Measurements from ENCODE around the gene GALR1. TPM values are rescaled to one million over a fixed set of nuclear protein-coding genes. Genes with fewer than 3 reads are reported as not detected.

Gene GALR1
- total and polyA plus RNA-seq, 2 experiments from 2014 or later, result 0.32 to 1.1 TPM

DNA sequence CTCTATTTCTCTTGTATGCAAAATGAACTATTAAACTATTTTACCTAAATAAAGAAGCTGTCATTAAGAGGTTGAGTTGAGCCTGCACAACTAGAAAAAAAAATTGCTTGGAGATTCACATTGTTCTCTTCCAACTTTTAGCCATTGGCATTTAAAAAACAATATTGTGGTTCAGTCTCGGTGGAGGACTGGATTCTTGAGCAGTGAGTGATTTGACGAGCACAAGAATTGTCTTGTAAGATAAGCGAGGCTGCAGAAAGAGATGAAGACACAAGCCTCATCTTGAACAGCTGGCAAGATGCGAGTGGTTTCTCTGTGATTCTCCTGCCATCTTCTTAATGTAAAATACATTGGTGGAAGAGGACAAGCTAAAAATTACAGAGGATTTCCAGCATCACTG lies 67.0 kb downstream of the GALR1 start (continued):
- TF ChIP-seq, protein P1, sequence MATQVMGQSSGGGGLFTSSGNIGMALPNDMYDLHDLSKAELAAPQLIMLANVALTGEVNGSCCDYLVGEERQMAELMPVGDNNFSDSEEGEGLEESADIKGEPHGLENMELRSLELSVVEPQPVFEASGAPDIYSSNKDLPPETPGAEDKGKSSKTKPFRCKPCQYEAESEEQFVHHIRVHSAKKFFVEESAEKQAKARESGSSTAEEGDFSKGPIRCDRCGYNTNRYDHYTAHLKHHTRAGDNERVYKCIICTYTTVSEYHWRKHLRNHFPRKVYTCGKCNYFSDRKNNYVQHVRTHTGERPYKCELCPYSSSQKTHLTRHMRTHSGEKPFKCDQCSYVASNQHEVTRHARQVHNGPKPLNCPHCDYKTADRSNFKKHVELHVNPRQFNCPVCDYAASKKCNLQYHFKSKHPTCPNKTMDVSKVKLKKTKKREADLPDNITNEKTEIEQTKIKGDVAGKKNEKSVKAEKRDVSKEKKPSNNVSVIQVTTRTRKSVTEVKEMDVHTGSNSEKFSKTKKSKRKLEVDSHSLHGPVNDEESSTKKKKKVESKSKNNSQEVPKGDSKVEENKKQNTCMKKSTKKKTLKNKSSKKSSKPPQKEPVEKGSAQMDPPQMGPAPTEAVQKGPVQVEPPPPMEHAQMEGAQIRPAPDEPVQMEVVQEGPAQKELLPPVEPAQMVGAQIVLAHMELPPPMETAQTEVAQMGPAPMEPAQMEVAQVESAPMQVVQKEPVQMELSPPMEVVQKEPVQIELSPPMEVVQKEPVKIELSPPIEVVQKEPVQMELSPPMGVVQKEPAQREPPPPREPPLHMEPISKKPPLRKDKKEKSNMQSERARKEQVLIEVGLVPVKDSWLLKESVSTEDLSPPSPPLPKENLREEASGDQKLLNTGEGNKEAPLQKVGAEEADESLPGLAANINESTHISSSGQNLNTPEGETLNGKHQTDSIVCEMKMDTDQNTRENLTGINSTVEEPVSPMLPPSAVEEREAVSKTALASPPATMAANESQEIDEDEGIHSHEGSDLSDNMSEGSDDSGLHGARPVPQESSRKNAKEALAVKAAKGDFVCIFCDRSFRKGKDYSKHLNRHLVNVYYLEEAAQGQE (IDR thresholded peaks at IDR 0.05; ENCODE audit: unreplicated experiment), result no peak
- no peak for TF ChIP-seq JUNB (IDR thresholded peaks at IDR 0.05; ENCODE audit: unreplicated experiment)
- no peak for TF ChIP-seq ZNF331 (CRISPR knock-in tag; IDR thresholded peaks at IDR 0.05; ENCODE audit: low read depth)
- TF ChIP-seq EZH2 (IDR thresholded peaks at IDR 0.05; ENCODE audit: low read depth, unreplicated experiment), result no peak

DNA sequence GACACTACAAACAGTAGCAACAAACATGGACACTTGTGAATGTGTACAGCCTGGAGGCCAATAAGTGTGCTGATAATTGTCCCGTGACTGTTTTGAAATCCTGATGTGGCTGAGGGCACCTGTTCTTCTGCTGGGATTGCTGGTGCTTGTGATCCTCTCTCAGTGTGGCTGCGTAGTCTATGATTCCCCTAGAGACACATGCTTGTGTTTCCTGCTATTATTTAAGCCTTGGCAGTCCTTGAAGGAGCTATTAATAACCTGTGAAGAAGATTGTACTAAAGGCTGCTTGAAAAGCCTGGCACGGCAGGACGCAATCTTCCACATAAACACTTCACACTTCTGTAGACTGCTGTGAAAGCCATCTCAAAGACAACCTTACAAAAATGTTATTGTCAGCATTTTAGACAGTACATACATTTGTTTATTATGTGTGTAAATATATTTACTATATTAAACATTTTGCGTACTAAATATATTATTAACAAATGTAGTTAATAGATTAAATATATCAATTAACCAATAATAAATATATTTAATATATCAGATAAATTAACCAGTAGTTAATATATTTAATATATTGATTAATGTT lies 71.4 kb downstream of the GALR1 start:
- Mint-ChIP-seq H3K4me1 (peaks cover 24% of the 10 kb centered on the region), H3K9me3 (peaks cover 3% of the 10 kb centered on the region; the same call in 1 of the 3 replicates), H3K27ac (no peak overlapping the region), H3K36me3 (ENCODE audit: low read depth) (no peaks in the 10 kb centered on the region), H3K27me3 (ENCODE audit: insufficient read depth, low read depth, poor library complexity) (peaks cover 2% of the 10 kb centered on the region), H3K4me3 (no peak overlapping the region)
- Histone ChIP-seq H3K9me2 (ENCODE audit: insufficient read depth) (no peaks in the 10 kb centered on the region), H3K36me3 (ENCODE audit: insufficient read depth) (no peaks in the 10 kb centered on the region), H3K4me2 (no peak overlapping the region), H2AFZ (peak overlapping the region; percentile 7; the same call in 1 of the 2 replicates), H3K79me2 (replicated peaks; ENCODE audit: insufficient read depth) (no peaks in the 10 kb centered on the region), H4K20me1 (replicated peaks; ENCODE audit: insufficient read depth) (no peaks in the 10 kb centered on the region), H3F3A (replicated peaks; ENCODE audit: low read depth) (no peaks in the 10 kb centered on the region), H3K27me3 (ENCODE audit: insufficient read depth) (no peaks in the 10 kb centered on the region), H3K27ac (ENCODE audit: low read depth) (no peak overlapping the region), H3K4me1 (ENCODE audit: insufficient read depth) (peaks cover 18% of the 10 kb centered on the region), H3K4me3 (no peak overlapping the region)
- no peak for TF ChIP-seq EZH2 (IDR thresholded peaks at IDR 0.05; ENCODE audit: low read depth, unreplicated experiment)
- no peak for TF ChIP-seq NANOG (IDR thresholded peaks at IDR 0.05; ENCODE audit: borderline replicate concordance)
- TF ChIP-seq, protein P2, sequence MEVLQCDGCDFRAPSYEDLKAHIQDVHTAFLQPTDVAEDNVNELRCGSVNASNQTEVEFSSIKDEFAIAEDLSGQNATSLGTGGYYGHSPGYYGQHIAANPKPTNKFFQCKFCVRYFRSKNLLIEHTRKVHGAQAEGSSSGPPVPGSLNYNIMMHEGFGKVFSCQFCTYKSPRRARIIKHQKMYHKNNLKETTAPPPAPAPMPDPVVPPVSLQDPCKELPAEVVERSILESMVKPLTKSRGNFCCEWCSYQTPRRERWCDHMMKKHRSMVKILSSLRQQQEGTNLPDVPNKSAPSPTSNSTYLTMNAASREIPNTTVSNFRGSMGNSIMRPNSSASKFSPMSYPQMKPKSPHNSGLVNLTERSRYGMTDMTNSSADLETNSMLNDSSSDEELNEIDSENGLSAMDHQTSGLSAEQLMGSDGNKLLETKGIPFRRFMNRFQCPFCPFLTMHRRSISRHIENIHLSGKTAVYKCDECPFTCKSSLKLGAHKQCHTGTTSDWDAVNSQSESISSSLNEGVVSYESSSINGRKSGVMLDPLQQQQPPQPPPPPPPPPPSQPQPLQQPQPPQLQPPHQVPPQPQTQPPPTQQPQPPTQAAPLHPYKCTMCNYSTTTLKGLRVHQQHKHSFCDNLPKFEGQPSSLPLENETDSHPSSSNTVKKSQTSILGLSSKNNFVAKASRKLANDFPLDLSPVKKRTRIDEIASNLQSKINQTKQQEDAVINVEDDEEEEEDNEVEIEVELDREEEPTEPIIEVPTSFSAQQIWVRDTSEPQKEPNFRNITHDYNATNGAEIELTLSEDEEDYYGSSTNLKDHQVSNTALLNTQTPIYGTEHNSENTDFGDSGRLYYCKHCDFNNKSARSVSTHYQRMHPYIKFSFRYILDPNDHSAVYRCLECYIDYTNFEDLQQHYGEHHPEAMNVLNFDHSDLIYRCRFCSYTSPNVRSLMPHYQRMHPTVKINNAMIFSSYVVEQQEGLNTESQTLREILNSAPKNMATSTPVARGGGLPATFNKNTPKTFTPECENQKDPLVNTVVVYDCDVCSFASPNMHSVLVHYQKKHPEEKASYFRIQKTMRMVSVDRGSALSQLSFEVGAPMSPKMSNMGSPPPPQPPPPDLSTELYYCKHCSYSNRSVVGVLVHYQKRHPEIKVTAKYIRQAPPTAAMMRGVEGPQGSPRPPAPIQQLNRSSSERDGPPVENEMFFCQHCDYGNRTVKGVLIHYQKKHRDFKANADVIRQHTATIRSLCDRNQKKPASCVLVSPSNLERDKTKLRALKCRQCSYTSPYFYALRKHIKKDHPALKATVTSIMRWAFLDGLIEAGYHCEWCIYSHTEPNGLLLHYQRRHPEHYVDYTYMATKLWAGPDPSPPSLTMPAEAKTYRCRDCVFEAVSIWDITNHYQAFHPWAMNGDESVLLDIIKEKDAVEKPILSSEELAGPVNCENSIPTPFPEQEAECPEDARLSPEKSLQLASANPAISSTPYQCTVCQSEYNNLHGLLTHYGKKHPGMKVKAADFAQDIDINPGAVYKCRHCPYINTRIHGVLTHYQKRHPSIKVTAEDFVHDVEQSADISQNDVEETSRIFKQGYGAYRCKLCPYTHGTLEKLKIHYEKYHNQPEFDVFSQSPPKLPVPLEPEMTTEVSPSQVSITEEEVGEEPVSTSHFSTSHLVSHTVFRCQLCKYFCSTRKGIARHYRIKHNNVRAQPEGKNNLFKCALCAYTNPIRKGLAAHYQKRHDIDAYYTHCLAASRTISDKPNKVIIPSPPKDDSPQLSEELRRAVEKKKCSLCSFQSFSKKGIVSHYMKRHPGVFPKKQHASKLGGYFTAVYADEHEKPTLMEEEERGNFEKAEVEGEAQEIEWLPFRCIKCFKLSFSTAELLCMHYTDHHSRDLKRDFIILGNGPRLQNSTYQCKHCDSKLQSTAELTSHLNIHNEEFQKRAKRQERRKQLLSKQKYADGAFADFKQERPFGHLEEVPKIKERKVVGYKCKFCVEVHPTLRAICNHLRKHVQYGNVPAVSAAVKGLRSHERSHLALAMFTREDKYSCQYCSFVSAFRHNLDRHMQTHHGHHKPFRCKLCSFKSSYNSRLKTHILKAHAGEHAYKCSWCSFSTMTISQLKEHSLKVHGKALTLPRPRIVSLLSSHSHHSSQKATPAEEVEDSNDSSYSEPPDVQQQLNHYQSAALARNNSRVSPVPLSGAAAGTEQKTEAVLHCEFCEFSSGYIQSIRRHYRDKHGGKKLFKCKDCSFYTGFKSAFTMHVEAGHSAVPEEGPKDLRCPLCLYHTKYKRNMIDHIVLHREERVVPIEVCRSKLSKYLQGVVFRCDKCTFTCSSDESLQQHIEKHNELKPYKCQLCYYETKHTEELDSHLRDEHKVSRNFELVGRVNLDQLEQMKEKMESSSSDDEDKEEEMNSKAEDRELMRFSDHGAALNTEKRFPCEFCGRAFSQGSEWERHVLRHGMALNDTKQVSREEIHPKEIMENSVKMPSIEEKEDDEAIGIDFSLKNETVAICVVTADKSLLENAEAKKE (CRISPR knock-in tag; IDR thresholded peaks at IDR 0.05), result no peak
- TF ChIP-seq, protein P1 (IDR thresholded peaks at IDR 0.05; ENCODE audit: unreplicated experiment), result no peak
- DNase-seq (ENCODE audit: low spot score) (no peak), ATAC-seq (no peak)

All from GM23338 (cell line).